Cardiac fibroblast (primary cell): ENCODE data around the gene PRSS58.
A peak's percentile ranks its signal among the peaks of the same experiment; 100 is the strongest.

Source experiments
- DNase-seq, 2 donors: peaks; one replicate each; pipeline versions ENCODE4 v3.0.0 to v3.0.0-alpha.2; 2010; ENCODE audit warnings: low read depth in 2 of 2
- H3K4me3 ChIP-seq, 2 donors: replicated peaks in 1 of 2; 1 replicate in 1 of 2; 2 replicates in 1 of 2; pipeline ENCODE4 v1.5.1; 2011; ENCODE audit warnings: low read depth in 2 of 2, low read length in 2 of 2, mild to moderate bottlenecking in 2 of 2, moderate library complexity in 1 of 2
- CTCF ChIP-seq: IDR thresholded peaks from one replicate; pipeline ENCODE4 v1.5.1; 2011; ENCODE audit warnings: low read depth, mild to moderate bottlenecking, low read length, inconsistent platforms

The PRSS58 gene

GRCh38 chr7:142263598-142264380 is 5.9 kb upstream of the PRSS58 start:
- H3K4me3 ChIP-seq: no peak overlapping the region
- DNase-seq: peak; percentile 15 to 72
- no peak for TF ChIP-seq CTCF

GRCh38 chr7:142250705-142251104 is 7.2 kb downstream of the PRSS58 start:
- H3K4me3 ChIP-seq: no peak overlapping the region
- DNase-seq: peak in 1 of 2 donors; percentile 20
- no peak for TF ChIP-seq CTCF

- DNase-seq: no peak
- no peak for TF ChIP-seq CTCF
- no peak overlapping the region for H3K4me3 ChIP-seq
These were observed 7.9 kb downstream of the PRSS58 start for GRCh38 chr7:142249918-142250317.

GRCh38 chr7:142248166-142249160 is 9.4 kb downstream of the PRSS58 start:
- TF ChIP-seq CTCF: no peak
- DNase-seq: no peak

GRCh38 chr7:142243823-142244222 is 14.0 kb downstream of the PRSS58 start:
- DNase-seq: no peak
- no peak for TF ChIP-seq CTCF
- H3K4me3 ChIP-seq: no peak overlapping the region

More at GRCh38 chr7:142248166-142249160, 9.4 kb downstream of the PRSS58 start:
- H3K4me3 ChIP-seq: no peak overlapping the region

- no peak for DNase-seq
- TF ChIP-seq CTCF: no peak
- H3K4me3 ChIP-seq: no peak overlapping the region
These were observed 17.3 kb downstream of the PRSS58 start for GRCh38 chr7:142240546-142240945.
